ENCODE measurements around the gene CUX1. TPM values are rescaled to one million over a fixed set of nuclear protein-coding genes. Genes with fewer than 3 reads are reported as not detected.
"Not testable (repeated sequence)": the region's sequence is repeated elsewhere in the genome, so short reads cannot be mapped to it uniquely, and the experiment has no call there.

Gene CUX1
- total RNA-seq, 2 donors from 2014 or later, result 87.6 to 120 TPM

- no peak for DNase-seq (ENCODE audit: low spot score)
- intact Hi-C loops (cut with DNase I), result no loop called here
Observed at GRCh38 chr7:101983147-101983811, 165.9 kb downstream of the CUX1 start.

GRCh38 chr7:101984133-101984879 is 166.9 kb downstream of the CUX1 start:
- intact Hi-C loops (cut with DNase I), result no loop called here
- no peak for DNase-seq (ENCODE audit: low spot score)

- intact Hi-C loops (cut with DNase I), result no loop called here
- DNase-seq (ENCODE audit: low spot score), result no peak
Observed at GRCh38 chr7:101985057-101985902, 167.9 kb downstream of the CUX1 start.

GRCh38 chr7:101985903-101986734 is 168.7 kb downstream of the CUX1 start:
- intact Hi-C loops (cut with DNase I), result no loop called here
- no peak for DNase-seq (ENCODE audit: low spot score)

- DNase-seq (ENCODE audit: low spot score), result no peak
- intact Hi-C loops (cut with DNase I), result no loop called here
Observed at GRCh38 chr7:101987494-101987893, 170.1 kb downstream of the CUX1 start.

- DNase-seq (ENCODE audit: low spot score); intact Hi-C loops (cut with DNase I): not testable (repeated sequence)
Observed at GRCh38 chr7:101988060-101988459, 170.6 kb downstream of the CUX1 start.

- intact Hi-C loops (cut with DNase I), result no loop called here
- DNase-seq (ENCODE audit: low spot score), result no peak
Observed at GRCh38 chr7:101988513-101988912, 171.1 kb downstream of the CUX1 start.

- intact Hi-C loops (cut with DNase I), result no loop called here
- DNase-seq (ENCODE audit: low spot score), result no peak
Observed at GRCh38 chr7:101989101-101989500, 171.7 kb downstream of the CUX1 start.

GRCh38 chr7:101990811-101991418 is 173.5 kb downstream of the CUX1 start:
- intact Hi-C loops (cut with DNase I), result no loop called here
- DNase-seq (ENCODE audit: low spot score), result no peak

GRCh38 chr7:101991860-101992259 is 174.4 kb downstream of the CUX1 start:
- intact Hi-C loops (cut with DNase I), result no loop called here

GRCh38 chr7:101993311-101993710 is 175.9 kb downstream of the CUX1 start:
- intact Hi-C loops (cut with DNase I), result no loop called here
- no peak for DNase-seq (ENCODE audit: low spot score)

More at GRCh38 chr7:101991860-101992259, 174.4 kb downstream of the CUX1 start:
- no peak for DNase-seq (ENCODE audit: low spot score)

- DNase-seq (ENCODE audit: low spot score), result no peak
- intact Hi-C loops (cut with DNase I), result no loop called here
Observed at GRCh38 chr7:101995121-101995520, 177.7 kb downstream of the CUX1 start.

GRCh38 chr7:101996131-101996691 is 178.8 kb downstream of the CUX1 start:
- intact Hi-C loops (cut with DNase I), result no loop called here
- no peak for DNase-seq (ENCODE audit: low spot score)

- intact Hi-C loops (cut with DNase I), result no loop called here
- DNase-seq (ENCODE audit: low spot score), result no peak
Observed at GRCh38 chr7:101996876-101997275, 179.4 kb downstream of the CUX1 start.

- no peak for DNase-seq (ENCODE audit: low spot score)
Observed at GRCh38 chr7:101998029-101998905, 180.8 kb downstream of the CUX1 start.

GRCh38 chr7:101998906-101999240 is 181.4 kb downstream of the CUX1 start:
- intact Hi-C loops (cut with DNase I), result no loop called here
- no peak for DNase-seq (ENCODE audit: low spot score)

More at GRCh38 chr7:101998029-101998905, 180.8 kb downstream of the CUX1 start:
- intact Hi-C loops (cut with DNase I), result no loop called here

- intact Hi-C loops (cut with DNase I), result no loop called here
- no peak for DNase-seq (ENCODE audit: low spot score)
Observed at GRCh38 chr7:101999393-101999792, 182.0 kb downstream of the CUX1 start.

- intact Hi-C loops (cut with DNase I), result no loop called here
- no peak for DNase-seq (ENCODE audit: low spot score)
Observed at GRCh38 chr7:102000123-102000522, 182.7 kb downstream of the CUX1 start.
